ENCODE results near the gene CDH12. TPM values are rescaled to one million over a fixed set of nuclear protein-coding genes. Genes with fewer than 3 reads are reported as not detected.
"Not testable (repeated sequence)": the region's sequence is repeated elsewhere in the genome, so short reads cannot be mapped to it uniquely, and the experiment has no call there.

The CDH12 gene
- total RNA-seq, 1 experiment from 2014 or later, result not detected

GRCh38 chr5:22560147-22560546, 293.0 kb downstream of the CDH12 start:
- Histone ChIP-seq H3K4me3 (no peak overlapping the region), H3K9me3 (replicated peaks) (0 out of 2 replicates have a peak, but pooled peaks cover 3% of the 10 kb centered on the region), H3K27me3 (replicated peaks) (no peaks in the 10 kb centered on the region), H3K4me1 (replicated peaks) (no peaks in the 10 kb centered on the region), H3K27ac (no peak overlapping the region), H3K36me3 (no peaks in the 10 kb centered on the region)
- no peak for DNase-seq (ENCODE audit: low read depth in 1 of 2, low spot score in 2 of 2)

- H3K9me3 ChIP-seq (replicated peaks), result peaks cover 5% of the 10 kb centered on the region; the same call in 1 of the 2 replicates
- no peaks in the 10 kb centered on the region for H3K36me3 ChIP-seq
- H3K4me1 ChIP-seq (replicated peaks), result no peaks in the 10 kb centered on the region
- no peak overlapping the region for H3K27ac ChIP-seq
- H3K27me3 ChIP-seq (replicated peaks), result no peaks in the 10 kb centered on the region
- H3K4me3 ChIP-seq, result no peak overlapping the region
- no peak for DNase-seq (ENCODE audit: low read depth in 1 of 2, low spot score in 2 of 2)
These were observed 295.9 kb downstream of the CDH12 start for GRCh38 chr5:22557251-22557650.

- Histone ChIP-seq H3K27me3 (replicated peaks) (no peaks in the 10 kb centered on the region), H3K36me3 (no peaks in the 10 kb centered on the region), H3K9me3 (replicated peaks) (peaks cover 5% of the 10 kb centered on the region; the same call in 1 of the 2 replicates), H3K4me1 (replicated peaks) (no peaks in the 10 kb centered on the region), H3K27ac (no peak overlapping the region), H3K4me3 (no peak overlapping the region)
- DNase-seq (ENCODE audit: low read depth in 1 of 2, low spot score in 2 of 2), result no peak
These were observed 298.7 kb downstream of the CDH12 start for GRCh38 chr5:22554475-22554874.

- no peak overlapping the region for H3K4me3 ChIP-seq
- no peak overlapping the region for H3K27ac ChIP-seq
- DNase-seq (ENCODE audit: low read depth in 1 of 2, low spot score in 2 of 2), result no peak
- H3K27me3 ChIP-seq (replicated peaks), result no peaks in the 10 kb centered on the region
- H3K9me3 ChIP-seq (replicated peaks), result peaks cover 5% of the 10 kb centered on the region; the same call in 1 of the 2 replicates
- no peaks in the 10 kb centered on the region for H3K4me1 ChIP-seq (replicated peaks)
- H3K36me3 ChIP-seq, result no peaks in the 10 kb centered on the region
These were observed 303.1 kb downstream of the CDH12 start for GRCh38 chr5:22549876-22550671.

- no peaks in the 10 kb centered on the region for H3K9me3 ChIP-seq (replicated peaks)
- no peak overlapping the region for H3K4me3 ChIP-seq
- no peaks in the 10 kb centered on the region for H3K4me1 ChIP-seq (replicated peaks)
- H3K36me3 ChIP-seq, result no peaks in the 10 kb centered on the region
- H3K27me3 ChIP-seq (replicated peaks), result no peaks in the 10 kb centered on the region
- no peak for DNase-seq (ENCODE audit: low read depth in 1 of 2, low spot score in 2 of 2)
- no peak overlapping the region for H3K27ac ChIP-seq
These were observed 310.8 kb downstream of the CDH12 start for GRCh38 chr5:22542340-22542739.

- Histone ChIP-seq H3K36me3 (no peaks in the 10 kb centered on the region), H3K9me3 (replicated peaks) (no peaks in the 10 kb centered on the region), H3K4me1 (replicated peaks) (no peaks in the 10 kb centered on the region), H3K27ac (no peak overlapping the region), H3K4me3 (no peak overlapping the region), H3K27me3 (replicated peaks) (no peaks in the 10 kb centered on the region)
- DNase-seq (ENCODE audit: low read depth in 1 of 2, low spot score in 2 of 2), result no peak
These were observed 312.1 kb downstream of the CDH12 start for GRCh38 chr5:22541037-22541436.

- Histone ChIP-seq H3K27me3 (replicated peaks) (no peaks in the 10 kb centered on the region), H3K36me3 (no peaks in the 10 kb centered on the region), H3K27ac (no peak overlapping the region), H3K4me3 (no peak overlapping the region), H3K4me1 (replicated peaks) (no peaks in the 10 kb centered on the region), H3K9me3 (replicated peaks) (no peaks in the 10 kb centered on the region)
- DNase-seq (ENCODE audit: low read depth in 1 of 2, low spot score in 2 of 2), result no peak
These were observed 313.4 kb downstream of the CDH12 start for GRCh38 chr5:22539762-22540161.

GRCh38 chr5:22531986-22532385, 321.2 kb downstream of the CDH12 start:
- no peaks in the 10 kb centered on the region for H3K4me1 ChIP-seq (replicated peaks)
- no peaks in the 10 kb centered on the region for H3K9me3 ChIP-seq (replicated peaks)
- no peak overlapping the region for H3K4me3 ChIP-seq
- H3K36me3 ChIP-seq, result no peaks in the 10 kb centered on the region
- no peaks in the 10 kb centered on the region for H3K27me3 ChIP-seq (replicated peaks)
- no peak for DNase-seq (ENCODE audit: low read depth in 1 of 2, low spot score in 2 of 2)
- H3K27ac ChIP-seq, result no peak overlapping the region

GRCh38 chr5:22521521-22521920, 331.6 kb downstream of the CDH12 start:
- 0 out of 2 replicates have a peak, but pooled peaks cover 3% of the 10 kb centered on the region for H3K9me3 ChIP-seq (replicated peaks)
- H3K27me3 ChIP-seq (replicated peaks), result no peaks in the 10 kb centered on the region
- H3K27ac ChIP-seq, result no peak overlapping the region
- no peaks in the 10 kb centered on the region for H3K36me3 ChIP-seq
- H3K4me1 ChIP-seq (replicated peaks), result no peaks in the 10 kb centered on the region
- DNase-seq (ENCODE audit: low read depth in 1 of 2, low spot score in 2 of 2), result no peak
- H3K4me3 ChIP-seq, result no peak overlapping the region

- H3K4me1 ChIP-seq (replicated peaks); H3K9me3 ChIP-seq (replicated peaks): not testable (repeated sequence)
These were observed 336.6 kb downstream of the CDH12 start for GRCh38 chr5:22516497-22516896.

GRCh38 chr5:22514231-22514630, 338.9 kb downstream of the CDH12 start:
- H3K27me3 ChIP-seq (replicated peaks), result no peaks in the 10 kb centered on the region
- no peak overlapping the region for H3K27ac ChIP-seq
- 0 out of 2 replicates have a peak, but pooled peaks cover 7% of the 10 kb centered on the region for H3K9me3 ChIP-seq (replicated peaks)
- H3K36me3 ChIP-seq, result no peaks in the 10 kb centered on the region
- H3K4me1 ChIP-seq (replicated peaks), result no peaks in the 10 kb centered on the region
- DNase-seq (ENCODE audit: low read depth in 1 of 2, low spot score in 2 of 2), result no peak
- no peak overlapping the region for H3K4me3 ChIP-seq

More at GRCh38 chr5:22516497-22516896, 336.6 kb downstream of the CDH12 start:
- H3K36me3 ChIP-seq; H3K27ac ChIP-seq; H3K4me3 ChIP-seq; H3K27me3 ChIP-seq (replicated peaks); DNase-seq (ENCODE audit: low read depth in 1 of 2, low spot score in 2 of 2): not testable (repeated sequence)

GRCh38 chr5:22505891-22506290, 347.3 kb downstream of the CDH12 start:
- no peaks in the 10 kb centered on the region for H3K4me1 ChIP-seq (replicated peaks)
- H3K36me3 ChIP-seq, result no peaks in the 10 kb centered on the region
- H3K4me3 ChIP-seq, result no peak overlapping the region
- DNase-seq (ENCODE audit: low read depth in 1 of 2, low spot score in 2 of 2), result no peak
- 0 out of 2 replicates have a peak, but pooled peaks cover 4% of the 10 kb centered on the region for H3K9me3 ChIP-seq (replicated peaks)
- no peak overlapping the region for H3K27ac ChIP-seq
- H3K27me3 ChIP-seq (replicated peaks), result no peaks in the 10 kb centered on the region

- no peaks in the 10 kb centered on the region for H3K36me3 ChIP-seq
- H3K9me3 ChIP-seq (replicated peaks), result 0 out of 2 replicates have a peak, but pooled peaks cover 1% of the 10 kb centered on the region
- H3K4me3 ChIP-seq, result no peak overlapping the region
- H3K27me3 ChIP-seq (replicated peaks), result no peaks in the 10 kb centered on the region
- no peaks in the 10 kb centered on the region for H3K4me1 ChIP-seq (replicated peaks)
- no peak overlapping the region for H3K27ac ChIP-seq
- no peak for DNase-seq (ENCODE audit: low read depth in 1 of 2, low spot score in 2 of 2)
These were observed 348.7 kb downstream of the CDH12 start for GRCh38 chr5:22504411-22504810.

- H3K4me3 ChIP-seq, result no peak overlapping the region
- H3K4me1 ChIP-seq (replicated peaks), result no peaks in the 10 kb centered on the region
- H3K9me3 ChIP-seq (replicated peaks), result no peaks in the 10 kb centered on the region
- H3K36me3 ChIP-seq, result no peaks in the 10 kb centered on the region
- H3K27me3 ChIP-seq (replicated peaks), result no peaks in the 10 kb centered on the region
- no peak overlapping the region for H3K27ac ChIP-seq
- DNase-seq (ENCODE audit: low read depth in 1 of 2, low spot score in 2 of 2), result no peak
These were observed 352.6 kb downstream of the CDH12 start for GRCh38 chr5:22500556-22500955.
